ENCODE measurements around the gene FOXO3.

The FOXO3 gene

DNA sequence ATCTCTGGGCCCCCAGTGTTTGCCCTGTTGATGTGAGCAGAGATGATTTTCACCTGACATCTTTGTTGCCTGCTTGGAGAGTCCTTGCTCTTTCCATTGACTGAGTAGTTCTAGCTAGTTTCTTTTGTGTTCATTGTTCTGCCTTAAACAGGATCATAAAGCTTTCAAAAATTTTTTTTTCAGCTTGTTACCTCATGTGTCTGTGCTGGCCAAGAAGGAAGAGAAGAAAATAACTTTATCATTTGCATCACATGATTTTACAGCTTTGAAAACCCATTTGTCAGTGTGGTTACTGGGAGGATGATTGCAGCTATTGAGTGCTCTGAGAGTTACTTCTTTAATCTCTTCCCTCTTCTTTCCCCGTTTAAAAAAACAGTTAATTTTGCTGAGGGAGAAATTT lies 16.0 kb downstream of the FOXO3 start:
- DNase-seq, result no peak

DNA sequence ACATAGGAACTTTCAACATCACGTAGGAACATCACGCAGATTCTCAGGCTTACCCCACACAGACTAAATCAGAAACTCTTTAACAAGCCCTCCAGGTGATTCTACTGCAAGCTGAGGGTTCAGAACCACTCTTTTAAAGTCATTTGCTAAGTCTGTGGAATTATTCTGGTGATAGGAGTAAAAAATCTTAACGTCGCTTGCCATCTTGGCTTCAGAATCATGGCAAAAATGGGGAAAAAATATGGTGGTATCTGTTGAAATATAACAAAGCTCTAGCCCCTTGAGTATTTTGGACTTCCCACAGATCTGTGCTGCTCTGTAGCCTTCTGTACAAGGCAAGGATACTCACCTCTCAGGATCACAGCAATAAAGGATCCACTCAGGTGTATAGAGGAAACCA lies 17.4 kb downstream of the FOXO3 start:
- no peak for DNase-seq

DNA sequence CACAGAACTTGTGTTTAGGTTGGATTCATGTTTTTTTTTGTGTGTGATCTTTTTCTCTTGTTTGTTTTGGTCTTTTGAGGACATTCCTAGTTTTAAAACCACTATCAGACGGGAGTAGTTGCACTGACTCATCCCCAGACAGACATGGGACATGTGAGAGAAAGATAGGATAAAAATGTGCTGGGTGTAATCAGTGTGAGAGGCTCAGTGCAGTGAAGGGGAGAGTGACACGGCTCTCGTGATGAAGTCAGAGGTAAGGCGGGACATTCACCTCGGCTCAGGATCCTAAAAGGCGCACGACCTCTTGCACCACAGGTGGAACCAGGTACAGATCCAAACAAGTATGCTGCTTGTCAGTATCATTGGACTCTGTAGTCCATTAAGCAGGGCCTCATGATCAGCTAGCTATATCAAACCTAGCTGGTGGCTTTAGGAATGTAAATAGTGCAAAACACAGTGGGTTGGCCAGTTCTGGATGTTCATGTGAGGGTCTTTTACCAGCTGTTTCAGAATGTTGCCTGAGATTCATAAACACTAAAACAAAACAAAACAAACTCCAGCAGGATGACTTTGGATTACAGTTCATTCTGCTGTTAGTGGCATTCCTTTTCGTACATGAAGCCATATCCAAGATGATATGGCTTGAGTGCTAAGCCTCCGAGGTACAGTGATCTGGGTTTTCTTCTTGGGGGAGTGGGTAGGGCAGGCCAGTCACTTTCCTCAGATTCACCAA lies 18.0 kb downstream of the FOXO3 start:
- DNase-seq, result no peak

DNA sequence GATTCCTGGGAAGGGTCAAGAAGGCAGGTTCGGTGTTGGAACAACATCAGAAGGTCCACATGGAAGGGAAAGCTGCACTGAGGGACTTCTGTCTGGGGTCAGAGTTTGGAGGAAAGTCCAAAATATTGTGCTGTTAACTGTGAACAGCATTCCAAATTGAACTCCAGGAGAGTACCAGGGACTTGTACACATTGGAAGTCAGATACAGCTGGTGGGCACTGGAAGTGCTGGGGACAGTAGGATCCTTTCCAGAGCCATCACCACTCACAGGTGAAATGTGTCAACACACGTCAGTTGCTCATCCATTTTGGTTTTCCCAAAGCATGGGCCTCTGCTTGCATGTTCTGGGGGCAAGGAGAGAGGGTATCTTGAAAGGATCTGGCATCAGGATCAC lies 18.6 kb downstream of the FOXO3 start:
- no peak for DNase-seq

DNA sequence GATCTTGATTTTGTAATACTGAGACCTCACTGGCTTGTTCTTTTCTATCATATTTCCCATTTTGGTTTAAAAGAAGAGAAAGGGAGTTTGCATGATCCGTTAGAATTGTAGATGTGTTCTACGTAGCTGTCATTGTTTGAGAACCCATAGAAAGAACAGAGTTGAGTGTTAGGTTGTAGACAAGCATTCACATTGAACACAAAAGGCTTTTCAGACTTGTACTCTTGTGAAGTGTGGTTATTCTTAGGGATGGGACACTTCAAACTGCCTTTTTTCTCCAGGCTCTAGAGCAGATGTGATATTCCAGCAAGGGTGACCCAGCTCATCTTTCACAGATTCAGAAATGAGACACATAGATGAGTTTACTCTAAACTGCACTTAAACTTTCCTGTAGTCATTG lies 19.9 kb downstream of the FOXO3 start:
- no peak for DNase-seq

DNA sequence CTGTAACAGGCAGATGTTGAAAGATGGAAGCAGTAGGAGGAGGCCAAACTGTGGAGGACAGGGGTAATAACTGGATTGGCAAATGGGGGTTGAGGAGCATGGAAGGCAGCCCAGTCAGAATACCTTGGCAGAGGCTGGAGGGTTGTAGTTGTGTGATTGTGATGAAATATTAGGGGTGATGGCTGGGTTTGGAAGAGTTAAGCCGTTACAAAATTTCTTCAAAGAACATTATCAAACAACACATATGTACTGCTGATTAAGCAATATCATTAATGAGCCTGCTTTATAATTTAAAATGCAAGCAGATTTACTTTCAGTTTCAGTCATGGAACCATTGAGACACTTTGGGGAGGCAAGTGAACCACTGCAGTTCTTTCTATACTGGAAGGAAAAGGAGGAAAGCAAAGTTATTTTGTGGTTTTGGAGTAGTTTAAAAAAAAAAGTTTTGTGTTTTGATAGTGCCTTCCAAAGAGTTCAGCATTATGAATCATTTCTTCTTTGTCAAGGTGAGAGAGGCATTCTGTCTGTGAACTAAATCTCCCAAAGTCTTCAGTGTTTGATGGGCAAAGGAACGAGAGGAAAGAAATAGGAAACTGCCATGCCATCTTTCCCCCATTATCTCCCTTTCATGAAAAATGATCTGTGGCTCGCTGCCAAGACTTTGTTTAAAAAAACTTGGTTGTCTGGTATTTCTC lies 20.7 kb downstream of the FOXO3 start:
- DNase-seq, result no peak

DNA sequence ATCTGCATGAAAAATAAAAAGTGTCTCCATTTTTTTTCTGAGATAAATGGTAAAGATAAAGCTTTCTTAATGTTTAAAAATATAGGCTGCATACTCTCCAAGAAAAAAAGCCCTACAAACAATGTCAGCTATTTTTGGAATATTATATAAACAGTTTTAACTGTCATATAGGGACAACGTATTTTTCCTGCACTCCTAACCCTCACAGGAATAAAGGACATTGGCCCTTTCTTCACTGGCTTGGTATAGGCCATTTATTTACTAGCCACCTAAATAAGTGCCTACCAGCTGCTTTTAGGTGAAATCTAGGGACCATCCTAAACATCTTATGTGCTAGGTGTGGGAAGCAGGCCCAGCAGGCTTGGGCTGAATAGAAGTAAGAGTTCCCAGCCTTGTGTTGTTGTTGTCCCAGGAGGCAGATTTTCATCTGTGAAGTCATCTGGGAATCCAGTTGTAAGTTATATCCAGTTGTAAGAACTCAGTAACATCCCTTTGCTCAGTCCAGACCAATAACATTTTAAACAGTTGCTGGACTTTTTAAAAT lies 21.3 kb downstream of the FOXO3 start:
- DNase-seq, result no peak

DNA sequence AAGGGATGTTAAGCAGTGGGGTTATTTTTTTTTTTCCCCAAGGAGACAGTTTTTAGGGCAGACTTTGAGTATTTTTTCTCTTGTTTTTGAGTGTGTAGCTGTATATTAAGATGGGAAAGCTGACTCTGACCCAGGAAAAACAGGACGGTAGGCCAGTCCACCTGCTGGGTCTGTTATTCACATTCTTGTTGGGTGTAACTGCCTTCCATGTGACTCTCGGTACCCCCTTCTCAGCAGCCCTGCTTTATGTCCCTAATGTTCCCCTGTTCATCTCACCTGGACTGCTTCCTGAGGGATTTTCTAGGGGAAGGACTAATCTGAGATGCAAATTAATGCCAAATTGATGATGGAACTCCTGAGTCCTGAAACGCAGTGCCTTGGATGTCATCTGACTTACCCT lies 21.9 kb downstream of the FOXO3 start:
- no peak for DNase-seq

DNA sequence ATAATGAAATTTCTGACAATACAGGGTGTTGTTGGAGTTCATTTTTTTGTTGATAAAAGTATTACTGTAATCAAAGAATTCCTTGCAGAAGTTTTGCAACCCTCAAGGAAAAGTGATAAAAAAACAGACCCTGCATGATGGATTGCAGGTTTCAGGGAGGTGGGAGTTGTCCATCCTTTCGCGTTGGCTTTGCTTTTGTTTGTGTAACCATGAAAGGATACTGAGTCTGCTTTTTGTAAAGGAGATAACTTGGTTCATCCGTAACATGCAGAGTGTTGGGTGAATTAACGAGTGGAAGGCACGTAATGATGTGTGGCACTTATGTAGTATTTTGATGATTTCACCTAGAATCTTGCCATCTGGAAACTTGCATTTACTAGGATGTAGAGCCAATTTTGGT lies 23.6 kb downstream of the FOXO3 start:
- no peak for DNase-seq

DNA sequence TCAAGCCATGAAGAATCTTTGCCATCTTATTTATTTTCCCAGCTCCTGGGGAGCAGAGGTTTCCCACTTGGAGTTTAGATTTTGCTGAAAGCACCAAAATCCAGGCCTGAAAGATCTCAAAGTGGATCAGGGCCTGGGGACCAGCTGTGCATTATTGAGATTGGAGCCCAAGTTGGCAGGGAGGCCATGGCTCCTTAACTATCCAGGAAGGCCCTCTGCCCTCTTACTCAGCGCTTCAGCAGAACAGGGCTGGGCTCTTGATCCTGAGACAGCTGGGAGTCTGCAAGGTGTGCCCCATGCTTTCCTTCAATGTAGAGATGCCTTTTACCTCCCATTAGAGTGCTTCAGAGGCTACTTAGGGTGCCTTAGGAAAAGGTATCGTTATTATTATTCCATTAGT lies 24.6 kb downstream of the FOXO3 start:
- DNase-seq, result no peak

DNA sequence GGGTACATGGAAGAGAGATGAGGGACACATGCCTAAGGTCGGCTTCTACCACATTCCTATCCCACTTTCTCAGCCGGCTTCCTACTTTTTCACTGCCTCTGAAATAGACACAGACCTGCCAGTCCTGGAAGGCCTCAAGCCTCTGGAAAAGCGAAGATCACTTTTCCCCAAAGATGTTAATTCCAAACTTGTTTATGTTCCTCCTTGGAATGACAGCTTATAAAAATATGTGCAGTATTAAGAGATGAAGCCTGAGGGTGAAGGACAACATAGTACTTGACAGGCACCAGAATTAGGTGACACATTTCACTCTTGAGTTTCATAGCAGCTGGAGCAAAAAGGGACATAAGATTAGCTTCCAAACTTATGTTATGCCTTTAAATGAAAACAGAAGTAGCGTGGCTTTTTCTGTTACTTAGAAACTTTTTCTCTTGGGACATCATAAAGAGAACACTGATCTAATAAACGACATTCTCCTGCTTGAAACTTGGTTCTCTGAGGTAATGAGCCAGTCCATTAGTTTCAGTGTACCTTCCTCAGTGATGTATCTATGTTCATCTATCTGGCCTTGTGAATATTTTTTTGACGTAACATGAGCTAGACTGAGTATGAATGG lies 25.3 kb downstream of the FOXO3 start:
- DNase-seq, result no peak

DNA sequence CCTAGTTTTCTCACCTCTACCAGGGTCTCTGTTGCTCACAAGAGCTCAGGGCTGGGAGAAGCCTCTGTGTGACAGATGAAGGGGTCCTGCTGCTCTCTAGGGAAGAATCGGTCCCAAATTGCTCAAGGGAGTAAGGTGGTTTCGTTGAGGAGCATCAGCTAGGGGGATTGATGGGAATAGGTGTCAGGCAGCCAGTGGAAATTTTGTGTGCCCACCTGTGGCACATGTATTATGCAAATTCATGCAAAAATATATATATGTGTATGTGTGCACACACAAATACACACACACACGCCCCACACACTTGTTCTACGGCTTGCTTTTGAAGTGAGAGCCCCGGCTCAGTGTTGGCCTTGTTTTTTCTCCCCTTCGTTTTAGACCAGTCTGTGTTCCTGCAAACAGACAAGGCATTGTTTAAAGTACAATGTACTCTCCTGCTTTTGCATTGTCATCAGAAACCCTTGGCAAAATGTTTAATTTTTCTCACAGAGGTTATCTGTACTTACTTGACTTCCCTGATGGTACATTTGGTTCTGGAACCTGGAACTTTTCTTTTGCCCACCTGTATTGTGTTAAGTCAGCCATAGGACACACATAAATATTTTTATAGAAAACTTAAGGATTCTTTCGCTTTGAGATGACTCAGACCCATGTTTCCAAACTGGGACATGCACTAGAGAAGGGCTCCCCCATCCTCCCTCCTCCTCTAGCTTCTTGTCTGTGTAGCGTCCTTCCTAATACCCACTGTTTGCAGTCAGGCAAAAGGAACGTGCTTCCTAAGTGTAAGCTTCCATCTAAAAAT lies 26.7 kb downstream of the FOXO3 start:
- DNase-seq, result no peak

DNA sequence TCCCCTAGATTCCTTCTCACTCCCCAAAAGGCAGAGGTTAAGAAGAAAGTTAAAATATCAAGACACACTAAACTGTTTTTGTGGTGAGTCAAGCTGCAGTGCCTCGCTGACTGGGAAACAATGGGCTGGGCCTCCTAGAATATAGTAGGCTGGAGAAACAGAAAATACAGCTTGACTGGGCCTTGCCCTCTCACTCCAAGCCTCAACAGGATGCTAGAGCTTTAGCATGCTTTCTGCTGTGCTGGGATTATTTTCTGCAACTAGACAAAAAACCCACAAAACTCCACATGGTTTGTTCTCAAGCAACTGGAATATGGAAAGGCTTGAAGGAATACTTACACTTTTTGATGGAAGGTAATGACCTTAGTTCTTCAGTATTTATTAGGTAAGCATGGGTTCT lies 27.9 kb downstream of the FOXO3 start:
- no peak for DNase-seq

DNA sequence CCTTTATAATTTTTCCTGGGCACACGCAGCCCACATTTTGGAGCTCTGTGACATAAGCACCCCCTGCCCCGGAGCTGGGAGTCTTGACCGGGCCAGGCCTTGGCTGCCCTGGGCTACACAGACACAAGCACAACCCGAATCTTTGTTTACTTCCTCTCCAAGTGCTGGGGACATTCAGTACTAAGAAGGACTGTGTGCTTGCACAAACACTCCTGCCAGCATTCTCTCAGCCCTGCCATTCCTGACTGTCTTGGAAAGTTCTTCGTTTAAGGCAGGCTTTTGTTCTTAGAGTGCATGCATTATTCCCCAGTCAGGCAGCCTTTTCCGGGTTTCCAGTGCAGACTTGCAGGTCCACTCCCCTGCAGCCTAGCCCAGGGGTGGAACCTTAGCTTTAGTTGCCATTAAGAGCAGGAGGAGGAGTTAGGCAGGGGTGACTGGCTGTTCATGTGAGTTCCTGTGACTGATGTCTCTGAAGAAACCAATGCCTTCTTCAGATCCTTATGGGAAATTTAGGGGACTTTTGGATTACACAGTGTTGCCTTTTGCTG lies 28.6 kb downstream of the FOXO3 start:
- no peak for DNase-seq

DNA sequence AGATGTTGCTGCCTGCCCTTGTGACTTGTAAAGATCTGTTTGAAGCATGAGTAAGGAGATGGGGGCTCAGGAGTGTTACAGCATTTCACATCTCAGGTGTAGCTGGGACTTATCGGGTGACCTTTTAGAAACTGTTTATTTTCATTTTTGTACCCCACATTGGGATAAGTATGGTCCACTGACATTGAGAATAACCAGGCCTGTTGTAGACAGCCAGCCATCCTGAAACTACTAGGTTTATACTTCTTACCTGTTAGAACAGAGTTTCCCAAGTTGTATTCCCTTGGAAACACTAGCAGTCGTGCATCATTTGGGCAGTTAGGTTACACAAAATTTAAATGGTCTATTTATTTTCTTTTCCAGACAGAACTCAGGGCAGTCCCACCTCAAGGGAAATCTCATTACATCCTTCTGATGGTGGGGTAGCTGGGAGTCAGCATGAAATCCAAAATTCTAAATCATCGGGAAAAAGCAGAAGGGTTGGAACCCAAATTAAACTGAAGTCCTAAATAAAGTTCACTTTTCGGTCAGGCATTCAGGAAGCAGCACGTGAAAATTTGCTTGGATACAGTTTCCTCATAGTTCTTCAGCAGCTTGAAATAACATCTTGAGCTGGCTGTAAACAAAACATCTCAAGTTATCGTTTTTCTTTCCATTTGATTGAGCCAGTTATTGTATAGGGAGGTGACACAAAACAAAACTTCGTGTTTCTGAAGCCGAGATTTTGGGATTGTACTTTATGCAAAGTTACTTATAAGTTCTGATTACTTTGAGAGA lies 30.5 kb downstream of the FOXO3 start:
- no peak for DNase-seq

DNA sequence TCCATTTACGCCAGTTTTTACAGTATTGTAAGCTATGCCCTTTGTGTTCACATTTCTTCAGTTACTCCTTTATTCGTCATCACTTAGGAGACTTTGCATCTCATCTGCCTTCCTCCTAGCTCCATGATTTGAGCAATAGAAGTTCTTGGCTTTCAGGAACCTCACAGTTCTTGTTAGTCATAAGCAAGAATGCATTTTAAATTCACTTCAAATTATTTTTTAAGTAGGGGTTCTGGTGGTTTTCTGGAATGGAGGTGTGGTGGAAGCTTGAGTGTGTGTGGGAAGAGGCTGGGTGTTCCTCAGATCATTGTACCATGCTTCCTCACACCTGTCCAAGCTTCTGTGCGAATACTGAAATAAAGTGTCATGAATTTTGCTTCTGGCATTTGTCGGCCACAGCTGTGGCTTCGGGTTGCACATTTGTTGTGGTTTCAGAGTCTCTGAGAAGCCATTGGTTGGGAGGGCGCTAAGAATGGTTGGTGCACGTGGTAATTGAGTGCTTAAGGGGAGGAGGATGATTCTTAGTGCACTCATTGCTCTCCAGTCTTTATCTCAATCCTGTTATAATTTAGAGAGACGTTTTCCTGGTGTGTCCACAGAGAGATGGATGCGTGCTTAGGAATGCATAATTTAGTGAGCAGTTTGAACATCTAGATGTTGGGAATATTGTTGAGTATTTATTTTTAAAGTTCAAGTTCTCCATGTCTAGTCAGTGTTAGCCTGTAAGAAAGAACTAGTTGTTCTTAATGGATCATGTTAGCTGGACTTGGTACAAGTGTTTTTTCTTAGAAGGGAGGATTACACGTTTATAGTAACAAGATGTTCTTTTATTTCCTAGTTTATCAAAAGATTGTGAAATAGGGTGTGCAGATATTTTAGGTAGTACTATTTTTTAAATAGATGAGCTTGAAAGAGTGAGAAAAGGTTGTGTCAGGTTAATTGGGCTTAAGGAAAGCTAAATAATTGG lies 31.9 kb downstream of the FOXO3 start:
- peak; percentile 61 for DNase-seq

DNA sequence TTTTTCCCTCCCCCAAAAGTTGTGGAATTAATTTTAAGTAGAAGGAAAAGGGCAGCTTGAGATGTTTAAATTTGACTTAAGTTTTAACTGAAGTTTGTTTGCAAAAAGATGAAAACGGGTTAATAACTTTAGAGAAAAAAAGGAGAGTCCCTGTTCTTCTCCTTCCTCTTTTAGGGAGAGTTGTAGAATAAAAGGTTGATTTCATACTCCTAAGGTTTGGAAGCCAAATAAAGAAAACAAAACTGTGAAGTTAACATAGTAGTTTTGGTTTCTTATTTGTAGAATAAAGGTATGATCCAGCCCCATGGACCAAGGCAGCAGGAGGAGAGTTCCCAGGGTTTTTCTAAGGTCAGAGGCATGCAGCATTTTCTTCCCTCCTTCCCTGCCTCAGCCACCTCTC lies 33.4 kb downstream of the FOXO3 start:
- DNase-seq, result no peak

DNA sequence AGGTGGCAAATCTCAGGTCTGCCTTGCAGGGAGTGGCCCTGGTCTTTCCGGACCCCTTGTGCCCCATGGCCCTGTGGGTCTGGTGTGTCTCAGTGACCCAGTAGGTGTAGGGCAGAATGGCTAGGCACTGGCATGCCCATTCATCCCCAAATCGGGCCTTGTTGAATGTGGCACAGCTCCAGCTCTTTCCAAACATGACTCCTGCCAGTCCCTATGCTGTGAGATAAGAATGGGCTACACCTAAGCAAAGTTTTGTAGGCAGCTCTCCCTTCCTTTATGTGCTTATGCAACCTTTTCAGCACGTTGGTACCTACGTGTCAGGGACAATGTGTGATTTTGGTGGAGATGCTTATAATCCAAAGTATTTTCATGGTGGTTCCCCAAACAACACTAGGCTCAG lies 33.9 kb downstream of the FOXO3 start:
- no peak for DNase-seq

DNA sequence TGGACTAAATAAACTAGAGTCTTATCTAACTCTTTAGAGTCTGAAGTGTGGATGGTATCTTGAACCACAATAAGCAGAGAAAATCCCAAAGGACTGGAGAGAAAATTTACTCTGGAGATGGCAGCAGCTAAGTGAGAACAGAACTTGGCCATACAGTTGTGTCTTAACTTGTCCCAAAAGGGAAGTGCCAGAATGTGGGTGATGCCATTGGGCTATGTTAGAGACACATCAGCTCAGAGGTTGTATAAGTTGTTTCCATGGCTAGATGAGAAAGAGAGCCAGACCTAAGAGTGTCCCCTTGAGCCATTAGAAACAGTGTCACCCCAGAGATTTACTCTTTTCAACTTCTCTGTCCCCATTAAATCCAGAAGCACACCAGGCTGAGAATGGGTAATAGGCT lies 36.2 kb downstream of the FOXO3 start:
- no peak for DNase-seq

DNA sequence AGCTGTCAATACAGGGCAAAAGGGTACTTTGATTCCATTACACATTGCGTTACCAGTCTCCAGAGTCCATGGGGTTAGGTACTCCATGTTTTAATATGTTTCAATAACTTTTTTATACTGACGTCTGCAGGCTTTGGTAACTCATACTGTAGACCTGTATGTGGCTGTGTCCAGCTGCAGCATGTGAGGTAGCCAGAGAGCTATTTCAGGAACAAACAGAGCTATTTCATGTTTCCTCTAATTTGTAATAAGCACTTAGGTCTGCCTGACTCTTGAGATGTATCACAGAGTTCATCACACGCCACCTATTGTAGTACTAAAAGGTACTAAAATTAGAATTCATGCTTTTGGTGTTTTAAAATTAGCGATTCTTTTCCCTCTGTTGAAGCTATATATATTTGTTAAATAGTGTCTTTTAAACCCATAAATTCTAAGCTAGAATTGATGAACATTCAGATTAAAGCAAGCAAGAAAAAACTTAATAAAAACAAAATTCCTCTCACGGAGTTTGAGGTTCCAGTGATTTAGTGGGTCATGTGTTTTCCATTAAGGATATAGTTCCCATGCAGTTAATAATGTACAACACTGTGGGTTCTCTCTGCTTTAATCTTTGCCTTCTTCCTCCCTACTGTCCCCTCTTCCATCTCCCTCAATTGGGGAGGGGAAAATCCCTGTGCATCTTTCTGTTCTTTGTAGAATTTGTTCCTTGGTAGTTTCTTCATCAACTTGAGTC lies 37.0 kb downstream of the FOXO3 start:
- DNase-seq, result no peak

Measured in stimulated activated CD8-positive, alpha-beta memory T cell treated with anti-CD3 and anti-CD28 coated beads, Interleukin-4, amount 100 ng/mL, for 48 hours (primary cell).